Thyroid gland (tissue), 4 donors: ENCODE measurements around the gene CFAP157.

Experiments
- POLR2A ChIP-seq, 2 donors: fragments of 450-650 bp; IDR thresholded peaks; one replicate each; pipeline ENCODE4 v1.6.1; 2017; ENCODE audit warnings: antibody characterized with exemption in 2 of 2, mild to moderate bottlenecking in 2 of 2, moderate library complexity in 1 of 2
- TF ChIP-seq, protein P1 (sequence below), 6 experiments: fragments of 200-600 bp in 3 of 6; fragments of 450-650 bp in 3 of 6; sonication (generic) in 3 of 6; IDR thresholded peaks; one replicate each; pipeline ENCODE4 v1.5.1; 2016 to 2019; ENCODE audit warnings: antibody characterized with exemption in 6 of 6, mild to moderate bottlenecking in 2 of 6, inconsistent platforms in 1 of 6, moderate library complexity in 1 of 6

GRCh38 chr9:127706836-127707241, at the start of gene CFAP157:
- TF ChIP-seq, protein P1, sequence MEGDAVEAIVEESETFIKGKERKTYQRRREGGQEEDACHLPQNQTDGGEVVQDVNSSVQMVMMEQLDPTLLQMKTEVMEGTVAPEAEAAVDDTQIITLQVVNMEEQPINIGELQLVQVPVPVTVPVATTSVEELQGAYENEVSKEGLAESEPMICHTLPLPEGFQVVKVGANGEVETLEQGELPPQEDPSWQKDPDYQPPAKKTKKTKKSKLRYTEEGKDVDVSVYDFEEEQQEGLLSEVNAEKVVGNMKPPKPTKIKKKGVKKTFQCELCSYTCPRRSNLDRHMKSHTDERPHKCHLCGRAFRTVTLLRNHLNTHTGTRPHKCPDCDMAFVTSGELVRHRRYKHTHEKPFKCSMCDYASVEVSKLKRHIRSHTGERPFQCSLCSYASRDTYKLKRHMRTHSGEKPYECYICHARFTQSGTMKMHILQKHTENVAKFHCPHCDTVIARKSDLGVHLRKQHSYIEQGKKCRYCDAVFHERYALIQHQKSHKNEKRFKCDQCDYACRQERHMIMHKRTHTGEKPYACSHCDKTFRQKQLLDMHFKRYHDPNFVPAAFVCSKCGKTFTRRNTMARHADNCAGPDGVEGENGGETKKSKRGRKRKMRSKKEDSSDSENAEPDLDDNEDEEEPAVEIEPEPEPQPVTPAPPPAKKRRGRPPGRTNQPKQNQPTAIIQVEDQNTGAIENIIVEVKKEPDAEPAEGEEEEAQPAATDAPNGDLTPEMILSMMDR (IDR thresholded peaks at IDR 0.05), result no peak
- no peak for TF ChIP-seq POLR2A (IDR thresholded peaks at IDR 0.05)
